H1 (cell line): Measurements from ENCODE around the gene PTPN18. TPM values are rescaled to one million over a fixed set of nuclear protein-coding genes. Genes with fewer than 3 reads are reported as not detected.

Experiments used
- CTCF ChIA-PET: fragments of 300-600 bp; sonication (Branson Sonifier 250); formaldehyde crosslinking; loops from one replicate; lab custom pipeline; 2021; ENCODE audit not compliant: partially characterized antibody; lab: Charles Lee
- POLR2A ChIA-PET: fragments of 300-600 bp; sonication (Branson Sonifier 250); formaldehyde crosslinking; loops from one replicate; lab custom pipeline; 2021; ENCODE audit warnings: inconsistent platforms; ENCODE audit not compliant: partially characterized antibody; lab: Charles Lee
- DNase-seq, 2 experiments: peaks; one replicate each; pipeline versions ENCODE4 v3.0.0 to v3.0.0-alpha.2; 2010 to 2022; ENCODE audit warnings: low spot score in 2 of 2, low read depth in 1 of 2, mixed read lengths in 1 of 2
- FAIRE-seq: peaks from 2 replicates; lab custom pipeline; 2011; peaks lifted over from hg19 to GRCh38; lab: Jason Lieb, UNC
- H2AFZ ChIP-seq: 2 replicates; pipeline ENCODE4 v1.8.1; 2012; ENCODE audit warnings: low read length, inconsistent platforms
- H2AK5ac ChIP-seq: 2 replicates; pipeline ENCODE4 v1.6.1; 2013; ENCODE audit warnings: low read depth, low read length
- H2BK120ac ChIP-seq: replicated peaks from 2 replicates; pipeline ENCODE3; 2013; ENCODE audit warnings: low read depth, low read length, inconsistent platforms
- H2BK12ac ChIP-seq: 2 replicates; pipeline ENCODE4 v1.6.1; 2013; ENCODE audit warnings: low read depth, low read length
- H2BK15ac ChIP-seq: 2 replicates; pipeline ENCODE4 v1.6.1; 2013; ENCODE audit warnings: low read length
- H2BK20ac ChIP-seq: 2 replicates; pipeline ENCODE4 v1.6.1; 2013; ENCODE audit warnings: low read length
- H2BK5ac ChIP-seq: 2 replicates; pipeline ENCODE4 v1.6.1; 2013; ENCODE audit warnings: low read depth, low read length
- H3K14ac ChIP-seq: 2 replicates; pipeline ENCODE4 v1.6.1; 2013; ENCODE audit warnings: inconsistent platforms; ENCODE audit not compliant: insufficient read length
- H3K18ac ChIP-seq: 2 replicates; pipeline ENCODE4 v1.6.1; 2013; ENCODE audit warnings: low read length; ENCODE audit errors: extremely low read depth
- H3K23ac ChIP-seq: 2 replicates; pipeline ENCODE4 v1.6.1; 2013; ENCODE audit warnings: inconsistent platforms; ENCODE audit not compliant: insufficient read length
- H3K23me2 ChIP-seq: 2 replicates; pipeline ENCODE4 v1.6.1; 2013; ENCODE audit warnings: low read depth, low read length
- H3K27ac ChIP-seq: 2 replicates; pipeline ENCODE4 v1.6.1; 2011; ENCODE audit warnings: low read depth, low read length, inconsistent platforms
- H3K27me3 ChIP-seq, 4 experiments: replicated peaks in 1 of 4; 1 replicate in 1 of 4; 2 replicates in 3 of 4; pipeline versions ENCODE4 v1.6.1 to v1.8.1; 2011 to 2013; ENCODE audit warnings: low read length in 3 of 4, mild to moderate bottlenecking in 3 of 4, inconsistent platforms in 2 of 4, mixed read lengths in 2 of 4, moderate library complexity in 1 of 4; ENCODE audit not compliant: control insufficient read depth in 3 of 4, insufficient read depth in 3 of 4; ENCODE audit errors: extremely low read depth in 1 of 4
- H3K36me3 ChIP-seq, 4 experiments: 2 replicates each; pipeline versions ENCODE4 v1.6.1 to v1.8.1; 2011 to 2013; ENCODE audit warnings: mild to moderate bottlenecking in 4 of 4, low read length in 3 of 4, moderate library complexity in 2 of 4, control low read depth in 1 of 4, inconsistent platforms in 1 of 4; ENCODE audit not compliant: insufficient read depth in 4 of 4, control insufficient read depth in 2 of 4
- H3K4ac ChIP-seq: replicated peaks from 2 replicates; pipeline ENCODE3; 2013; ENCODE audit warnings: low read length, low read depth, mixed read lengths, inconsistent platforms; ENCODE audit not compliant: insufficient read length
- H3K4me1 ChIP-seq, 4 experiments: replicated peaks in 1 of 4; 1 replicate in 1 of 4; 2 replicates in 3 of 4; pipeline versions ENCODE4 v1.6.1 to v1.8.1; 2011 to 2013; ENCODE audit warnings: low read length in 3 of 4, inconsistent platforms in 2 of 4, mixed read lengths in 1 of 4; ENCODE audit not compliant: insufficient read depth in 4 of 4, control insufficient read depth in 3 of 4
- H3K4me2 ChIP-seq, 2 experiments: 2 replicates each; pipeline versions ENCODE4 v1.6.1 to v1.8.1; 2011 to 2013; ENCODE audit warnings: low read depth in 2 of 2, low read length in 2 of 2, control low read depth in 1 of 2, inconsistent platforms in 1 of 2, mild to moderate bottlenecking in 1 of 2; ENCODE audit not compliant: insufficient read depth in 1 of 2
- H3K4me3 ChIP-seq, 4 experiments: fragments of 200-600, 300-600 bp in 1 of 4; sonication (generic), shearing (Covaris generic), sonication (Bioruptor Twin) in 1 of 4; 2 replicates each; pipeline versions ENCODE4 v1.5.1 to v1.8.1; 2011 to 2016; ENCODE audit warnings: low read length in 4 of 4, low read depth in 3 of 4, control low read depth in 2 of 4, inconsistent platforms in 2 of 4, mild to moderate bottlenecking in 2 of 4, mixed read lengths in 1 of 4, moderate library complexity in 1 of 4; ENCODE audit not compliant: insufficient read depth in 2 of 4; ENCODE audit errors: extremely low read depth in 1 of 4
- H3K56ac ChIP-seq: replicated peaks from 2 replicates; pipeline ENCODE3; 2013; ENCODE audit warnings: low read depth, mild to moderate bottlenecking, mixed read lengths, low read length, inconsistent platforms; ENCODE audit not compliant: insufficient read length
- H3K79me1 ChIP-seq: 2 replicates; pipeline ENCODE4 v1.6.1; 2013; ENCODE audit warnings: low read depth, low read length, control low read depth
- H3K79me2 ChIP-seq, 2 experiments: 2 replicates each; pipeline versions ENCODE4 v1.6.1 to v1.8.1; 2012 to 2013; ENCODE audit warnings: low read length in 2 of 2, mild to moderate bottlenecking in 2 of 2, inconsistent platforms in 1 of 2; ENCODE audit not compliant: insufficient read depth in 2 of 2, control insufficient read depth in 1 of 2
- H3K9ac ChIP-seq, 4 experiments: replicated peaks in 1 of 4; 1 replicate in 1 of 4; 2 replicates in 3 of 4; pipeline versions ENCODE4 v1.6.1 to v1.8.1; 2011 to 2013; ENCODE audit warnings: low read depth in 3 of 4, low read length in 3 of 4, control low read depth in 2 of 4, mild to moderate bottlenecking in 2 of 4, moderate library complexity in 2 of 4, inconsistent platforms in 1 of 4; ENCODE audit errors: extremely low read depth in 1 of 4
- H3K9me3 ChIP-seq, 2 experiments: 2 replicates each; pipeline versions ENCODE4 v1.6.1 to v1.8.1; 2012 to 2013; ENCODE audit warnings: mild to moderate bottlenecking in 2 of 2, moderate library complexity in 2 of 2, control low read depth in 1 of 2, inconsistent platforms in 1 of 2, low read depth in 1 of 2, low read length in 1 of 2, mixed read lengths in 1 of 2; ENCODE audit not compliant: insufficient read depth in 2 of 2
- H4K20me1 ChIP-seq, 2 experiments: replicated peaks in 1 of 2; 2 replicates each; pipeline versions ENCODE3 to v1.8.1; 2011 to 2013; ENCODE audit warnings: inconsistent platforms in 2 of 2, low read length in 2 of 2, mild to moderate bottlenecking in 1 of 2; ENCODE audit not compliant: insufficient read depth in 2 of 2, control insufficient read depth in 1 of 2
- H4K5ac ChIP-seq: 2 replicates; pipeline ENCODE4 v1.6.1; 2013; ENCODE audit warnings: low read length, low read depth, mixed read lengths, inconsistent platforms; ENCODE audit not compliant: insufficient read length
- H4K8ac ChIP-seq: 2 replicates; pipeline ENCODE4 v1.8.0; 2013; ENCODE audit warnings: mild to moderate bottlenecking, moderate library complexity, low read length, inconsistent platforms; ENCODE audit not compliant: insufficient read depth; ENCODE audit errors: extremely low read depth
- H4K91ac ChIP-seq: replicated peaks from 2 replicates; pipeline ENCODE3; 2013; ENCODE audit warnings: low read length, mixed read lengths, inconsistent platforms; ENCODE audit not compliant: insufficient read length
- BCL11A ChIP-seq, 2 experiments: IDR thresholded peaks; one replicate each; pipeline ENCODE4 v1.6.1; 2011; ENCODE audit warnings: low read depth in 2 of 2, low read length in 2 of 2, mild to moderate bottlenecking in 2 of 2
- BRCA1 ChIP-seq: IDR thresholded peaks from 2 replicates; pipeline ENCODE4 v1.6.1; 2012; ENCODE audit warnings: low read depth, low read length, improper control_type of control experiment
- GTF2F1 ChIP-seq: IDR thresholded peaks from 2 replicates; pipeline ENCODE4 v1.6.1; 2012; ENCODE audit warnings: low read depth, low read length, improper control_type of control experiment, borderline replicate concordance
- JUN ChIP-seq: IDR thresholded peaks from 2 replicates; pipeline ENCODE4 v1.6.1; 2011; ENCODE audit warnings: low read depth, mild to moderate bottlenecking, improper control_type of control experiment, low read length
- NANOG ChIP-seq: IDR thresholded peaks from 2 replicates; pipeline ENCODE4 v1.6.1; 2011; ENCODE audit warnings: low read length, low read depth, mild to moderate bottlenecking, inconsistent platforms; ENCODE audit not compliant: insufficient read depth, poor library complexity, severe bottlenecking
- NRF1 ChIP-seq: IDR thresholded peaks from 2 replicates; pipeline ENCODE4 v1.6.1; 2011; ENCODE audit warnings: mild to moderate bottlenecking, low read depth, low read length, improper control_type of control experiment
- SP4 ChIP-seq: IDR thresholded peaks from 2 replicates; pipeline ENCODE4 v1.6.1; 2012; ENCODE audit warnings: low read length, inconsistent platforms
- YY1 ChIP-seq: IDR thresholded peaks from 2 replicates; pipeline ENCODE4 v1.6.1; 2011; ENCODE audit warnings: low read depth, mild to moderate bottlenecking, low read length
- WGBS, 2 experiments: shearing (Covaris generic) in 1 of 2; methylation state at CpG; one replicate each; pipeline versions ENCODE4 v1.1.6 to v1.1.7; 2013 to 2015; ENCODE audit warnings: low lambda C conversion rate in 2 of 2, mixed read lengths in 2 of 2, inconsistent platforms in 1 of 2, low coverage in 1 of 2, missing lambda C conversion rate in 1 of 2; ENCODE audit not compliant: insufficient replicate concordance in 2 of 2, insufficient coverage in 1 of 2, insufficient read length in 1 of 2; ENCODE audit errors: extremely low coverage in 1 of 2, missing lambda C conversion rate in 1 of 2; 5-methylcytosine and 5-hydroxymethylcytosine counted together
- polyA plus RNA-seq, 7 experiments: library from polyadenylated mRNA; depleted of rRNA in 3 of 7; stranded (reverse) in 5 of 7; unstranded in 2 of 7; fragments of >200 nt in 5 of 7; fragments of 200-250 nt in 2 of 7; gene quantifications; 1 replicate in 5 of 7; 2 replicates in 1 of 7; 4 replicates in 1 of 7; pipeline versions ENCODE4 v1.2.1 to v1.2.3, GENCODE V29; 2011 to 2013; ENCODE audit warnings: missing spikeins in 2 of 7, mixed read lengths in 2 of 7
- total RNA-seq: library from RNA; stranded (reverse); fragmentation: NEBNext Ultra II Directional; extraction: Animal tissue kit (Norgen Biotek cat#: 25700); gene quantifications from 2 replicates; pipeline ENCODE4 v1.2.1, GENCODE V29; 2021
- TF ChIP-seq, protein P1 (sequence below), 3 experiments: IDR thresholded peaks; 1 replicate in 2 of 3; 2 replicates in 1 of 3; pipeline versions ENCODE4 v1.5.1 to v1.6.1; 2011; ENCODE audit warnings: low read length in 3 of 3, mild to moderate bottlenecking in 3 of 3, inconsistent platforms in 2 of 3, low read depth in 1 of 3, moderate library complexity in 1 of 3; ENCODE audit not compliant: insufficient read depth in 1 of 3; ENCODE audit errors: control extremely low read depth in 1 of 3
- TF ChIP-seq, protein P2 (sequence below): IDR thresholded peaks from 2 replicates; pipeline ENCODE4 v1.6.1; 2011; ENCODE audit warnings: low read length, improper control_type of control experiment

The PTPN18 gene
- total and polyA plus RNA-seq, 2 of the 8 experiments (the other 6 are each of a cell fraction or from before 2014, with no cell fraction given), result 13.2 to 14.7 TPM

DNA sequence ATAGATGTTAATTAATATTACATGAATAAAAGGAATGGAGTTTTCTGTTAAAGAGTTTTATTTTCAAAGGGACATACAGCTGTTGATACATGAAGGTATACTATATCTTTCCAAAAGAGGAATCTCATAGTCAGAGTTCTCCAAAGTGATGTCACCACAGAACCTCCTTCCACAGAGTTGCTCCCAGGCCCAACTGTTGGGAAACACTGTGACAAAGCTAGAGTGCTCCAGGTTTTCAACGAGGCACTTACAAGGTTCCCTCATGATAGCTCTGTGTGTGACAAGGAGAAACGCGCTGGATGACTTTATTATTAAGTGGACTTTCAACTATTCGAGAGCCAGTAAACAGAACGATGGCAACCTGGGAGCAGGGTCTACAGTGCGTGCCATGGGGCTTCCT lies 33.5 kb downstream of the PTPN18 start:
- H4K8ac ChIP-seq, result no peak overlapping the region
- no peak overlapping the region for H2BK12ac ChIP-seq
- 92% methylated on average over 6 of the region's 6 CpGs; no CpG with 5 or more reads in 1 of the 2 experiments for WGBS, 2 experiments
- TF ChIP-seq YY1, result no peak
- no peak for TF ChIP-seq NANOG
- no peak for TF ChIP-seq BCL11A (IDR thresholded peaks at IDR 0.05; ENCODE audit: low read depth in 2 of 2, low read length in 2 of 2)
- TF ChIP-seq, protein P1, sequence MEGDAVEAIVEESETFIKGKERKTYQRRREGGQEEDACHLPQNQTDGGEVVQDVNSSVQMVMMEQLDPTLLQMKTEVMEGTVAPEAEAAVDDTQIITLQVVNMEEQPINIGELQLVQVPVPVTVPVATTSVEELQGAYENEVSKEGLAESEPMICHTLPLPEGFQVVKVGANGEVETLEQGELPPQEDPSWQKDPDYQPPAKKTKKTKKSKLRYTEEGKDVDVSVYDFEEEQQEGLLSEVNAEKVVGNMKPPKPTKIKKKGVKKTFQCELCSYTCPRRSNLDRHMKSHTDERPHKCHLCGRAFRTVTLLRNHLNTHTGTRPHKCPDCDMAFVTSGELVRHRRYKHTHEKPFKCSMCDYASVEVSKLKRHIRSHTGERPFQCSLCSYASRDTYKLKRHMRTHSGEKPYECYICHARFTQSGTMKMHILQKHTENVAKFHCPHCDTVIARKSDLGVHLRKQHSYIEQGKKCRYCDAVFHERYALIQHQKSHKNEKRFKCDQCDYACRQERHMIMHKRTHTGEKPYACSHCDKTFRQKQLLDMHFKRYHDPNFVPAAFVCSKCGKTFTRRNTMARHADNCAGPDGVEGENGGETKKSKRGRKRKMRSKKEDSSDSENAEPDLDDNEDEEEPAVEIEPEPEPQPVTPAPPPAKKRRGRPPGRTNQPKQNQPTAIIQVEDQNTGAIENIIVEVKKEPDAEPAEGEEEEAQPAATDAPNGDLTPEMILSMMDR (IDR thresholded peaks at IDR 0.05; ENCODE audit: control extremely low read depth in 1 of 3, insufficient read depth in 1 of 3, low read depth in 1 of 3, low read length in 3 of 3), result no peak
- TF ChIP-seq, protein P2, sequence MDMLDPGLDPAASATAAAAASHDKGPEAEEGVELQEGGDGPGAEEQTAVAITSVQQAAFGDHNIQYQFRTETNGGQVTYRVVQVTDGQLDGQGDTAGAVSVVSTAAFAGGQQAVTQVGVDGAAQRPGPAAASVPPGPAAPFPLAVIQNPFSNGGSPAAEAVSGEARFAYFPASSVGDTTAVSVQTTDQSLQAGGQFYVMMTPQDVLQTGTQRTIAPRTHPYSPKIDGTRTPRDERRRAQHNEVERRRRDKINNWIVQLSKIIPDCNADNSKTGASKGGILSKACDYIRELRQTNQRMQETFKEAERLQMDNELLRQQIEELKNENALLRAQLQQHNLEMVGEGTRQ, result no peak
- no peak for TF ChIP-seq BRCA1
- TF ChIP-seq SP4, result no peak
- TF ChIP-seq NRF1, result no peak
- TF ChIP-seq JUN, result no peak
- TF ChIP-seq GTF2F1, result no peak
- TF ChIP-seq, all 59 proteins: peak for 0
- Histone ChIP-seq H3K9ac (no peak overlapping the region), H2AFZ (no peak overlapping the region), H3K23ac (no peak overlapping the region), H3K4me1 (peaks cover 0 to 10% (median 3%) of the 10 kb centered on the region in 4 experiments; a peak in 5 of 7 replicates), H2BK20ac (no peak overlapping the region), H2BK15ac (no peak overlapping the region), H4K5ac (no peak overlapping the region), H3K36me3 (no peaks in the 10 kb centered on the region), H3K4me2 (no peak overlapping the region), H3K27me3 (peaks cover 0 to 14% (median 8%) of the 10 kb centered on the region in 4 experiments; a peak in 4 of 7 replicates), H3K4ac (no peak overlapping the region), H3K14ac (no peak overlapping the region), H3K27ac (no peak overlapping the region), H2BK5ac (no peak overlapping the region), H3K4me3 (no peak overlapping the region), H3K18ac (no peak overlapping the region), H3K56ac (no peak overlapping the region), H4K91ac (no peak overlapping the region), H3K9me3 (no peaks in the 10 kb centered on the region), H2AK5ac (no peak overlapping the region), H2BK120ac (no peak overlapping the region), H3K79me1 (no peaks in the 10 kb centered on the region), H3K23me2 (peaks cover 6% of the 10 kb centered on the region; the same call in 1 of the 2 replicates), H4K20me1 (peaks cover 0 to 3% of the 10 kb centered on the region in 2 experiments), H3K79me2 (no peaks in the 10 kb centered on the region)
- DNase-seq (no peak), FAIRE-seq (no peak)
- ChIA-PET POLR2A (interaction anchor here (1.9 kb wide), 1 partner anchor 16 kb away, joined by 4 read pairs; no protein-coding TSS in a partner anchor), CTCF (interaction anchor here (4.8 to 5.2 kb wide), 2 partner anchors 11 to 16 kb away, joined by 27 to 34 read pairs; no protein-coding TSS in a partner anchor)
